ENCODE data around the gene ANKRD31.

DNA sequence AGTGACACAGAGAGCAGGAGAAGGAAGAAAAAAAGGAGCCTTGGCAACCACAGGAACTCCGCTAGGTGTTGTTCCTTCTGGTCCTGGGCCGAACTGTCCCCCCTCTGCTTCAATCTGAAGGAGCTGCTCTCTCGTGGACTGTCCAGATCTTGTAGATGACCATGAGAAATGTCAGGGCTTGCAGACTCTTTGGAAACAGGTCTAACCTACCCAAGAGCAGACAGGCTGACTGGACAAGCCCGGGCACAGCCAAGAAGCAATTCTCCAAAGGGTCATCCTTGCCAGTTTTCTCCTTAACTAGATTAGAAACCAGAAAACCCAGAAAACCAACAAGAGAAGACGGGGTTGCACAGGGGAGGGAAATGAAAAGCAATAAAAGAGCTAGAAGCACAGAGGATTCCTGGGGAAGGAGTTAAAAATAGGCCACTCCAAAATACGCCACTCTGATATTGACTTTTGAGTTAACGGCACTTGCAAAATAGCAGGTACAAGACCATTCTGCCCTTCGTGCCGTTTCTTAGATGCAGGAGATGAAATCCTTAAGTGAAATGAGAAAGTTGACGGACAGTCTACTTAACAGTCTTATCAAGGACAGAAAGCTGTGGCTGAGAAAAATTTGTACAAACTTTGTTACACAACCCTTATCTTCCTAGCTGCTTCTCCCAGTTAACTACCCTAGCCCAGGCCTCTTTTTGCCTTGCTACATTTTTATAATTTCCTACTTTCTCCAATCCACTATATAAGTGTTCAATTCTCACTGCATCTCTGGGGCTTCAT lies 190.1 kb downstream of the ANKRD31 start:
- TF ChIP-seq, protein P1, sequence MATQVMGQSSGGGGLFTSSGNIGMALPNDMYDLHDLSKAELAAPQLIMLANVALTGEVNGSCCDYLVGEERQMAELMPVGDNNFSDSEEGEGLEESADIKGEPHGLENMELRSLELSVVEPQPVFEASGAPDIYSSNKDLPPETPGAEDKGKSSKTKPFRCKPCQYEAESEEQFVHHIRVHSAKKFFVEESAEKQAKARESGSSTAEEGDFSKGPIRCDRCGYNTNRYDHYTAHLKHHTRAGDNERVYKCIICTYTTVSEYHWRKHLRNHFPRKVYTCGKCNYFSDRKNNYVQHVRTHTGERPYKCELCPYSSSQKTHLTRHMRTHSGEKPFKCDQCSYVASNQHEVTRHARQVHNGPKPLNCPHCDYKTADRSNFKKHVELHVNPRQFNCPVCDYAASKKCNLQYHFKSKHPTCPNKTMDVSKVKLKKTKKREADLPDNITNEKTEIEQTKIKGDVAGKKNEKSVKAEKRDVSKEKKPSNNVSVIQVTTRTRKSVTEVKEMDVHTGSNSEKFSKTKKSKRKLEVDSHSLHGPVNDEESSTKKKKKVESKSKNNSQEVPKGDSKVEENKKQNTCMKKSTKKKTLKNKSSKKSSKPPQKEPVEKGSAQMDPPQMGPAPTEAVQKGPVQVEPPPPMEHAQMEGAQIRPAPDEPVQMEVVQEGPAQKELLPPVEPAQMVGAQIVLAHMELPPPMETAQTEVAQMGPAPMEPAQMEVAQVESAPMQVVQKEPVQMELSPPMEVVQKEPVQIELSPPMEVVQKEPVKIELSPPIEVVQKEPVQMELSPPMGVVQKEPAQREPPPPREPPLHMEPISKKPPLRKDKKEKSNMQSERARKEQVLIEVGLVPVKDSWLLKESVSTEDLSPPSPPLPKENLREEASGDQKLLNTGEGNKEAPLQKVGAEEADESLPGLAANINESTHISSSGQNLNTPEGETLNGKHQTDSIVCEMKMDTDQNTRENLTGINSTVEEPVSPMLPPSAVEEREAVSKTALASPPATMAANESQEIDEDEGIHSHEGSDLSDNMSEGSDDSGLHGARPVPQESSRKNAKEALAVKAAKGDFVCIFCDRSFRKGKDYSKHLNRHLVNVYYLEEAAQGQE (IDR thresholded peaks at IDR 0.05; ENCODE audit: insufficient read depth in 1 of 2, low read depth in 2 of 2, low read length in 2 of 2), result no peak
- no peak for TF ChIP-seq SIN3A (IDR thresholded peaks at IDR 0.05; ENCODE audit: borderline replicate concordance, insufficient read depth, low read length)
- no peak for TF ChIP-seq POLR2AphosphoS5 (IDR thresholded peaks at IDR 0.05; ENCODE audit: low read depth, low read length)
- no peak for TF ChIP-seq TAF1 (IDR thresholded peaks at IDR 0.05; ENCODE audit: borderline replicate concordance, insufficient read depth, low read length)
- TF ChIP-seq FOXP2 (optimal IDR thresholded peaks at IDR 0.05; ENCODE audit: borderline replicate concordance, extremely low read depth, extremely low read length, insufficient read depth), result no peak
